Activated CD8-positive, alpha-beta memory T cell treated with anti-CD3 and anti-CD28 coated beads, Interleukin-2, amount 10 ng/mL, durations not matched to agents 7 days and 5 days (primary cell): Measurements from ENCODE around the gene MVB12B. TPM values are rescaled to one million over a fixed set of nuclear protein-coding genes. Genes with fewer than 3 reads are reported as not detected.

Experiments
- ATAC-seq: fragments of 150-1000 bp; cut with Tn5 transposase; one replicate; pipeline ENCODE4 v1.10.0; 2021; ENCODE audit warnings: moderate library complexity
- CTCF ChIA-PET: fragments of 350-600 bp; sonication (Branson Sonifier 250); formaldehyde crosslinking; loops from one replicate; lab custom pipeline; 2021; ENCODE audit warnings: antibody characterized with exemption; lab: Charles Lee
- DNase-seq: peaks from one replicate; pipeline ENCODE4 v3.0.0-alpha.2; 2020
- H3K27ac Mint-ChIP-seq: one replicate; pipeline ENCODE4 v1.8.0; 2021; ENCODE audit warnings: mild to moderate bottlenecking, mixed read lengths
- H3K27me3 Mint-ChIP-seq: one replicate; pipeline ENCODE4 v1.8.0; 2021; ENCODE audit warnings: mixed read lengths
- H3K36me3 Mint-ChIP-seq: one replicate; pipeline ENCODE4 v1.8.0; 2021; ENCODE audit warnings: mild to moderate bottlenecking, mixed read lengths
- H3K4me1 Mint-ChIP-seq: one replicate; pipeline ENCODE4 v1.8.0; 2021; ENCODE audit warnings: mixed read lengths
- H3K4me3 Mint-ChIP-seq: one replicate; pipeline ENCODE4 v1.8.0; 2021; ENCODE audit warnings: mild to moderate bottlenecking, moderate library complexity, mixed read lengths
- H3K9me3 Mint-ChIP-seq: one replicate; pipeline ENCODE4 v1.8.0; 2022; ENCODE audit warnings: low read depth, mixed read lengths
- total RNA-seq, 2 experiments: library from RNA; stranded (reverse); gene quantifications; one replicate each; pipeline ENCODE4 v1.2.3, GENCODE V29; 2021

The MVB12B gene
- total RNA-seq, 2 experiments from 2014 or later = 39.2 to 57.0 TPM

DNA sequence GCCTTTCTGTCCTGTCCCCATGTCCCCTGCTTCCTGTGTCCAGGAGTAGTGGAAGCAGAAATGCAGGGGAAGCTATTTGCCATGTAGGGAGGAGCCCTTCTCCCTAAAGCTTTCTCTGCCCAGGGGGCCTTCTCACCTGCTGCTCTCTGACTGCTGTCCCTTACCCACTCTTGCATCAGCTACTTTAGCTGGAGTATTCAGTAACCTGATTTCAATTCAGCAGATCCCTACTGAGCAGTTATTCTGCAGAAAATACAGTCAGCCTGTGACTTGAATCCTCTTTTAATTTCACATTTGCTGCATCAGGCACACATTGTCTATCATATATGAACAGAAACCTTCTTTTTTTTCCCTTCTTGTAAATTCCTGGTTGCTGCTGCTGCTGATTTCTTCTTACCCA, 90.4 kb downstream of the MVB12B start:
- Mint-ChIP-seq H3K27me3 (no peaks in the 10 kb centered on the region), H3K27ac (no peak overlapping the region), H3K36me3 (peaks cover 16% of the 10 kb centered on the region), H3K4me3 (no peak overlapping the region), H3K9me3 (no peaks in the 10 kb centered on the region), H3K4me1 (peaks cover 33% of the 10 kb centered on the region)
- no peak for ATAC-seq
- CTCF ChIA-PET = interaction anchor here (1.2 kb wide), 1 partner anchor 9 kb away, joined by 4 read pairs; no protein-coding TSS in a partner anchor
- DNase-seq = no peak

DNA sequence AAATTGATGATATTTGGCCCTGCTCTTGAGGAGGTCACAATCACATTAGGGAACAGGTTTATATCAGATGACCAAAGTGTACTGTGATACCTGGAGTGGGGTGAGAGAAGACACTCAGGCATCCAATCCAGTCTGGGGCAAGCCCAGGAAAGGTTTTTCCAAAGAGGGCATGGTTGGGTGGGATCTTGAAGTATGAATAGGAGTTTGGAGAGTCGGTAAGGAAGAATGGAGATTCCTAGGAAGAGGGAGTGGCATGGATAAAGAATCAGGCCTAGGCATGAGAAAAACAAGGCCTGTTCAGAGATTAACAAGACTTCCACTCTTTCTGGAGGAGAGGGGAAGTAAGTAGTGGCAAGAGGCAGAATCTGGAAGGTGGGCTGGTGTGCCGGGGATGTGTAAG, 91.1 kb downstream of the MVB12B start:
- peaks cover 15% of the 10 kb centered on the region for H3K36me3 Mint-ChIP-seq
- H3K27me3 Mint-ChIP-seq = no peaks in the 10 kb centered on the region
- DNase-seq = no peak
- H3K4me3 Mint-ChIP-seq = no peak overlapping the region
- H3K9me3 Mint-ChIP-seq = no peaks in the 10 kb centered on the region
- H3K4me1 Mint-ChIP-seq = peaks cover 27% of the 10 kb centered on the region
- no peak overlapping the region for H3K27ac Mint-ChIP-seq
- no peak for ATAC-seq
- CTCF ChIA-PET = no interaction called here

DNA sequence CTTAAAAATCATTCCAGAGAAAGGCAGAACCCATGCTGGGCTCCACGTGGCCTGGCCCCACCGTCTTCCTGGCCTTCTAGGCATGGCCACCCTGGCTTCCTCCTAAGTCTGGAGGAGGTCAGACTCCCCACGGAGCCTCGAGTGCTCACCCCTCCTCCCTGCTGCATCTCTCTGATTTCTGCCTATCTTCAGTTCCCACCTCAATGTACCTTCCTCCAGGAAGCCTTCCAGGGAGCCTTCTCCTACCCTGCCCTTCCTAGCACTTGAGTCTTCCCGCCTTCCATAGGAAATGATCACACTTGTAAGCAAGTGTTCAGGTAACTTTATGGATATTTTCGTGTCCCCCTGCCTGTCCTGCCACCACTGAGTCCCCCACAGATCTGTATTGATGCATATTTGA, 92.0 kb downstream of the MVB12B start:
- H3K9me3 Mint-ChIP-seq = no peaks in the 10 kb centered on the region
- peak overlapping the region; percentile 12 for H3K27ac Mint-ChIP-seq
- DNase-seq (no peak), ATAC-seq (no peak)
- H3K27me3 Mint-ChIP-seq = no peaks in the 10 kb centered on the region
- H3K4me1 Mint-ChIP-seq = peaks cover 25% of the 10 kb centered on the region
- H3K4me3 Mint-ChIP-seq = no peak overlapping the region
- peaks cover 13% of the 10 kb centered on the region for H3K36me3 Mint-ChIP-seq
- CTCF ChIA-PET = interaction anchor here (0.6 to 2.6 kb wide), 2 partner anchors 54 to 73 kb away, joined by 4 to 6 read pairs; no protein-coding TSS in a partner anchor

DNA sequence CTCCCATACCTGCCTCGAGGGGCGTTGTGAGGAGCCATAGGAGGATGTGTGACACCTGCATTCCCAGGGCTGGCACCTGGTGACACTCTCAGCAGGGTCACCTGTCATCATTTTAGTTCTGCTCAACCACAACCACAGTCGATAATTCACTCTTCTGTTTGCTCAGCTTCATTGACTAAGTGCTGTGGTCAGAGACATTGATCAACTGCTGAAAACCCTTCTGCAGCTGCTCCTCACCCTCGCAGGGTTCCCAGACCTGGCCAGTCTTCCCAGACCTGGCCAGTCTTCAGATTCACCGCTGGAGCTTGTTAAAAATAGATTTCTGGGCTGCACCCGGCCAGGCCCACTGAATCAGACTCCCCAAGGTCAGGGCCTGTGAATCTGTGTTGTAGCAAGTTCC, 92.8 kb downstream of the MVB12B start:
- no peak overlapping the region for H3K27ac Mint-ChIP-seq
- no peak for ATAC-seq
- peaks cover 25% of the 10 kb centered on the region for H3K4me1 Mint-ChIP-seq
- H3K27me3 Mint-ChIP-seq = no peaks in the 10 kb centered on the region
- no peak overlapping the region for H3K4me3 Mint-ChIP-seq
- CTCF ChIA-PET = interaction anchor here (0.6 to 2.6 kb wide), 4 partner anchors 14 to 72 kb away, joined by 4 to 6 read pairs (median 4); no protein-coding TSS in a partner anchor
- H3K36me3 Mint-ChIP-seq = peaks cover 20% of the 10 kb centered on the region
- DNase-seq = no peak
- H3K9me3 Mint-ChIP-seq = no peaks in the 10 kb centered on the region

DNA sequence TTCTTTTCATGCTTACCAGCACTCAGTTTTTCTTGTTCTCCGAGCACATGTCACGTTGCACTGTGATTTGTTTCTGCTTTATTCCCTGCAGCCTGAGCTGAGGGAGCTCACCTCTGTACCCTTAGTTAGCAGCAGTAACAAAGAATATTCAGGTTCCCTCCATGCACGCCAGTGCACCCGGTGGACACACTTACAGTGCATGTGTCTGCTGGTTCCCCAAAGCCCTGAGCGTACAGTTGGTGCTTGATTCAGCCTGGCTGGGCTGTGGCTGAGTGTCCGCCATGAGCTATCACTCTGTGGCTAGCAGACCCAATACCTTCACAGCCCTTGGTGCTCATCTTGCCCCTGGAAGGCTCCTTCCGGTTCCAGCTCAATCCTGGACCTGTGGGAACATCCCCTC, 93.5 kb downstream of the MVB12B start:
- Mint-ChIP-seq H3K36me3 (peaks cover 22% of the 10 kb centered on the region), H3K4me3 (no peak overlapping the region), H3K4me1 (peaks cover 25% of the 10 kb centered on the region), H3K9me3 (no peaks in the 10 kb centered on the region), H3K27ac (no peak overlapping the region), H3K27me3 (no peaks in the 10 kb centered on the region)
- CTCF ChIA-PET = interaction anchor here (0.6 to 2.6 kb wide), 5 partner anchors 14 to 71 kb away, joined by 3 to 6 read pairs (median 4); no protein-coding TSS in a partner anchor
- DNase-seq (no peak), ATAC-seq (no peak)

DNA sequence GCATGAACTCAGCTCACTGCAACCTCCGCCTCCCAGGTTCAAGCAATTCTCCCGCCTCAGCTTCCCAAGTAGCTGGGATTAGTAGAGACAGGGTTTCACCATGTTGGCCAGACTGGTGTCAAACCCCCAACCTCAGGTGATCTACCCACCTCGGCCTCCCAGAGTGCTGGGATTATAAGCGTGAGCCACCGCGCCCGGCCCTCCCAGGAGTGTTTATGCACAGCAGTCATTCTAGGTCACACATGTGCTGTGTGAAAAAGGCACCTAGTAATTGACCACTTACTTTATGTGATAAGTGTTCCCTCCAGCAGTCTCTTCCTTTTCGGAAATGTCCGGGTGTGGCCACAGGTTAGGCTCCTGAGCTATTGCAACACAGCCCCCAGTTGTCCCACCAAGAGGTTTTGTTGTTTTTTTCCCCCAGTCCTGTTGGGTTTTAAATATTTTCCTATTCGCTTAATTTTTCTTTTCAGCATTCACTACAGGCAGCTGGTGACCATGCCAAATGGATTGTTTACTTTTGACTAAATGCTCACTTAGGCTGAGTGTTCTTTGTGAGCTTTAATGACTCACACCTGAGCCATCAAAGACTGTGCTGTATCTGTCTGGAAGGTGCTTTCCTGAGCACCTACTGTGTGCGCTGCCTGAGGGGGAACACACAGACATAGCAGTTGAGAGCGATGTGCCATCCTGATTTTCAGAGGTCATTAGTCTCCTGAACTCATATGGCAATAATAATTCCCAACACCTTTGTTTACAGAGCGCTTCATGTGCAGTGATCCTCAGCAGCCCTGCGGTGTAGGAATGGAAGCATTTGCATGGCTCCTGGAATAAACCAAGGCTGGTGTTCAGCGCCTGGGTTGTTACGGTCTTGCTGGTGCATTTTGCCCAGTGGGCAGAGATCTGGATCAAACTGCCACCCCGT, 94.3 kb downstream of the MVB12B start:
- peaks cover 24% of the 10 kb centered on the region for H3K36me3 Mint-ChIP-seq
- no peak overlapping the region for H3K27ac Mint-ChIP-seq
- no peaks in the 10 kb centered on the region for H3K27me3 Mint-ChIP-seq
- ATAC-seq (no peak), DNase-seq (no peak)
- peaks cover 23% of the 10 kb centered on the region for H3K4me1 Mint-ChIP-seq
- no peaks in the 10 kb centered on the region for H3K9me3 Mint-ChIP-seq
- CTCF ChIA-PET = interaction anchor here (0.6 to 2.6 kb wide), 6 partner anchors 15 to 228 kb away, joined by 3 to 6 read pairs (median 4); no protein-coding TSS in a partner anchor
- H3K4me3 Mint-ChIP-seq = no peak overlapping the region

DNA sequence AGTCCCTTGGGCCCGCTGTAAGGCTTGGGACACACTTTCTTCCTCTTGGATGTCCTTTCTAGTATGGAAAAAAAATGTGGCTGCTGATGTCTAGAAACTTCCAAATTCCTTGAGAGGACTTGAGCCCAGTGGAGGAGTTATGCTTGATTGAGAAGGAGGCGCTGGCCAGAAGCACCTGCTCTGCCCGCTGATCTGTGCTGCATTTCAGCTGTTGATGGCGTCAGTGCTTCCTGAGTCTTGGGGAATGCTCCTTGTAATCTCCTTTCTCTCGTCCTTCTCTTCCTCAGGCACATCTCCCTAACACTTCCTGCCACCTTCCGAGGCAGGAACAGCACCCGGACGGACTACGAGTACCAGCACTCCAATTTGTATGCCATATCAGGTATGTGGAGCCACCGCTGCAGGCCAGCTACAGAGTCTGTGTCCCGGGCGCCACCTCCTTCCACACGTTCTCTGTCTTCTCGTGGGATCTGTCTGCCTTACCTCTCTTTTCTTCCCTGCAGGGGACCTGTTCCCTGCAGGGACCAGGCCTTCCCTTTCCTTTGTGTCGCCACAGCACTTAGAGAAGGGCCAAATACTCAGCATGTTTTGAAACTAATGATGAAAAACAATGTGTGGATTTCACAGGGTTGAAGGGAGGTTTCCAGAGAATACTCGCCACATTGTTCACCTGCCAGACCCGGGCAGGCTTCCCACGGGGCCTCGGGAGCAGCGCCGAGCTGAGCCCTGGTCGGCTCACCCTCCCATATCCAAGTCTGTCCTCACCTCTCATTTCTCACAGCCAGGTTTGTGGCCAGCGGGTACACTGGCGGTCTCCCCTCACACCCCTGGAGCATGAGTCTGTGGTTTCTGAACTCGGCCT, 95.2 kb downstream of the MVB12B start:
- Mint-ChIP-seq H3K4me3 (no peak overlapping the region), H3K27ac (no peak overlapping the region), H3K4me1 (peaks cover 23% of the 10 kb centered on the region), H3K36me3 (peaks cover 28% of the 10 kb centered on the region), H3K9me3 (no peaks in the 10 kb centered on the region), H3K27me3 (no peaks in the 10 kb centered on the region)
- CTCF ChIA-PET = interaction anchor here (0.6 kb wide), 1 partner anchor 229 kb away, joined by 3 read pairs; no protein-coding TSS in a partner anchor
- ATAC-seq = no peak
- DNase-seq = no peak

DNA sequence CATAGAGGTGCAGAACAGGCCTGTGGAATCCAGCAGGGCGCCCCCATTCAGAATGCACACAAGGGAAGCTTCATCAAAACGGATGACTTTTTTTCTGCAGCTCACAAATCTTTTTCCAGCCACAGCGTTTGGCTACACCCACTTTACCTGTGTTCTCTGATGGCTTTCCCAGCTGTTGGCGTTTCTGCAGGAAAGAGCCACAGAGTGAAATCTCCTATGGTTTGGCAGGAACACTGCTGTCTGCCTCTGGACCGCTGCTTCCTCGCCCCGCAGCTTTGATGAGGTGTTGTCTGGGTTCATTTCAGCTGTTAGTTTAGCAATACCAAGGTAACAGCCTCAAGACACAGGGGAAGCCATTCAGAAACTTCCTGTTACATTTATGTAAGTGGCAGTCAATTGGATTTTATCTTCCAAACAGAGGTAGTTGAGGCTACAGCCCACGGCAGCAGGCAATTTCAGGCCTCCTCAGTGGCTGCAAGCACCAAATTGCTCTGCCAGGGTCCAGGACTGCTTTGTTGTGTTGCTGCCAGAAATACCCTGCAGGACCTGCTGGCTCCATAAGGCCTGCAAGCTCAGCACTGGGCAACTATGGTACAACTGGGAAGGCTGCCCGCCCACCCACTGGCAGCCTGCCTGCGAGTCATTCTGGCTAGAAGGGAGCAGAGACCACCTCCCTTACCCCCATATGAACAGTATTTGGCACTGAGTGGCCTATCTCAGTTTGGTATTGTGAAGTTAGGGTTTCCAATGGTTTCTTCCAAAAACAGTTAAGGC, 96.7 kb downstream of the MVB12B start:
- H3K4me3 Mint-ChIP-seq = no peak overlapping the region
- H3K4me1 Mint-ChIP-seq = peaks cover 18% of the 10 kb centered on the region
- peaks cover 29% of the 10 kb centered on the region for H3K36me3 Mint-ChIP-seq
- no peaks in the 10 kb centered on the region for H3K27me3 Mint-ChIP-seq
- CTCF ChIA-PET = interaction anchor here (0.9 kb wide), 1 partner anchor 25 kb away, joined by 4 read pairs; no protein-coding TSS in a partner anchor
- no peaks in the 10 kb centered on the region for H3K9me3 Mint-ChIP-seq
- ATAC-seq (no peak), DNase-seq (no peak)
- peak overlapping the region; percentile 13 for H3K27ac Mint-ChIP-seq

DNA sequence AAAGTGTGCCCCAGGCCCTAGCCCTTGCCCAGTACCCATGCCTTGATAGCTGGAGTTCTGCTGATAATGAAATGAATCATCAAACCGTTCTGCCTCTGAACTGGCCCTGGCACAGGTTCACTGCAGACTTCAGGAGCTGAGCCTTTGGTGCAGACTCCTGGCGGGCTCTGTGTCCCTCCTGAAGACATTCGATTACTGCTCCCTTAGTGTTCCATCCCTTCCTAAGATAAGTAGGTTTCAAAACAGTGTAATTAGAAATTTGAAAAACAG, 97.2 kb downstream of the MVB12B start:
- Mint-ChIP-seq H3K4me3 (no peak overlapping the region), H3K4me1 (peaks cover 14% of the 10 kb centered on the region), H3K9me3 (no peaks in the 10 kb centered on the region), H3K36me3 (peaks cover 28% of the 10 kb centered on the region), H3K27ac (no peak overlapping the region), H3K27me3 (no peaks in the 10 kb centered on the region)
- DNase-seq (no peak), ATAC-seq (no peak)
- CTCF ChIA-PET = no interaction called here

DNA sequence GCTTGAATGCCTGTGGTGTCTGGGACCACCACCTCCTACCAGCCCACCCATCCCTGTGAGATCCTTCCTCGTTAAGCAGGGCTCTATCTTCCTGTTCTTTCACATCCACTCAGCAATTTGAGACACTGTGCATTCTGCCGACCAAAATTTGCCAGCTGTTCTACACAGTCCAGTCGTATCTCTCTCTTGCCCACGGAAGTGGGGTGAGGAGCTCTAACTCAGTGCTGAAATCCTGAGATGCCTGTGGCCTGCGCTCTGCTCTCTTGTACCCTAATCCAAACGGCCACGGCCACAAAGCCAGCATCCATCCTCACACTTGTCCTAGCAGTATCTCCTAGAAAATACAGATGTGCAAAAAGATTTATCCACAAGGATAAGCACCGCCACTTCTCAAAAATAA, 97.9 kb downstream of the MVB12B start:
- peaks cover 9% of the 10 kb centered on the region for H3K4me1 Mint-ChIP-seq
- ATAC-seq = no peak
- no peaks in the 10 kb centered on the region for H3K9me3 Mint-ChIP-seq
- CTCF ChIA-PET = no interaction called here
- no peak overlapping the region for H3K27ac Mint-ChIP-seq
- H3K27me3 Mint-ChIP-seq = no peaks in the 10 kb centered on the region
- no peak for DNase-seq
- H3K4me3 Mint-ChIP-seq = no peak overlapping the region
- peaks cover 26% of the 10 kb centered on the region for H3K36me3 Mint-ChIP-seq

DNA sequence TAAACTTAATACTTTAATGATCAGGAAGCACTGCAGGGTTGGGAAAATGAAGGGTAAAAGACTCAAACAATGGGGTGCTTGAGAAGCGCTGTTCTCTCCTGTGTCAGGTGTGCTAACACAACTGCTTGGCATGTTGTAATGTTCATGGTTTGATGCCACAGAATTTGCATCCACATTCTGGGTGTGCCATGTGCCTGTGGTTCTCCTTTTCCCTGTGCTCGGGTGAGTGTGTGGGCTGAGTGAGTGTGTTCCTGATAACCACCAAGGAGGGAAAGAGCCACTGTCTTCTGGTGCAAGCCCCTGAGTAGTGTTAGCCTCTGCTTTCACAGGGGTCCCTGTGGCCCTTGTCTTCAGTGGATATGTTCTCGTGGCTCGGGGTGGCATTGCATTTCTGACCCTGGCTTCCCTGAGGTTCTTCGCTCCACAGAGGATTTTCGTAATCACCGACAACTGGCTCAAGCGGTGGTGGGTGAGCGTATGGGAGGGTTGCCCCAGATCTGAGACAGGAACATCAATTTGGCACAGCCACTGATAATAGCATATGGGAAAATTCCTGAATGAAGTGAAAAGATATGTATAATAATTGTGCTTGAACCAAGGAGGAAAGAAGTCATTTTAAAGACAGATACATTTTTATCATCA, 102.0 kb downstream of the MVB12B start:
- H3K27me3 Mint-ChIP-seq = no peaks in the 10 kb centered on the region
- H3K9me3 Mint-ChIP-seq = no peaks in the 10 kb centered on the region
- no peak overlapping the region for H3K27ac Mint-ChIP-seq
- H3K36me3 Mint-ChIP-seq = peaks cover 25% of the 10 kb centered on the region
- H3K4me1 Mint-ChIP-seq = no peaks in the 10 kb centered on the region
- DNase-seq (no peak), ATAC-seq (no peak)
- CTCF ChIA-PET = interaction anchor here (2.3 kb wide), 1 partner anchor 30 kb away, joined by 9 read pairs; no protein-coding TSS in a partner anchor
- no peak overlapping the region for H3K4me3 Mint-ChIP-seq

DNA sequence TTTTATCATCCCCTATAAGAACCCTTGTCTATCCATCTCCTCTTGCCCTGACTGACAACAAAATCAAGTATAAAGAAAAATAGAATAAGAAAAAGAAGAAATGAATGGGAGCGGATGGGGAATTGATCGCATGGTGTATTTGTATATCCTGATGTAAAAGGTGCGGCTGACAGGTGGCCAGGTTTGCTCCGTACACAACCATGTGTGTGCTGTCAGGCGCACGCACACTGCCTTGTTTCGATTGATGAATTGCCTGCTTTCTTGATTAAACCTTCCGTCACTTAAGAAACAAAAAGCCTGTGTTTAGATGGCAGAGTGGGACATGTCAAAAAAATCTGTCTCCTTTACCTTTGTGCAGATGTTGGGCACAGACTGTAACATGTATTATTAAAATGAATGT, 102.6 kb downstream of the MVB12B start:
- Mint-ChIP-seq H3K27me3 (no peaks in the 10 kb centered on the region), H3K4me1 (no peaks in the 10 kb centered on the region), H3K36me3 (peaks cover 22% of the 10 kb centered on the region), H3K27ac (no peak overlapping the region), H3K9me3 (no peaks in the 10 kb centered on the region), H3K4me3 (no peak overlapping the region)
- DNase-seq = no peak
- ATAC-seq = no peak
- CTCF ChIA-PET = no interaction called here
